ENCODE data around the gene CHRNA4. TPM values are rescaled to one million over a fixed set of nuclear protein-coding genes. Genes with fewer than 3 reads are reported as not detected.

Gene CHRNA4
- total RNA-seq, 4 donors from 2014 or later = 0.54 to 6.3 (median 1.9) TPM

- no peak overlapping the region for H3K4me3 ChIP-seq (replicated peaks in 1 of 3)
- H3K9me3 ChIP-seq = no peaks in the 10 kb centered on the region
- H3K27ac ChIP-seq = no peak overlapping the region
- H3K4me1 ChIP-seq = no peaks in the 10 kb centered on the region
- intact Hi-C loops (cut with DNase I) = no loop called here
- TF ChIP-seq POLR2A (IDR thresholded peaks at IDR 0.05) = no peak
- TF ChIP-seq CTCF (IDR thresholded peaks at IDR 0.05) = no peak
- no peak for DNase-seq
- H3K36me3 ChIP-seq = no peaks in the 10 kb centered on the region
- H3K27me3 ChIP-seq = no peaks in the 10 kb centered on the region
- WGBS, 2 donors = 68 to 73% methylated on average over 19 to 23 of the region's 34 CpGs
Measured at GRCh38 chr20:63404129-63405085, 43.3 kb upstream of the CHRNA4 start.

- no peak for DNase-seq
- intact Hi-C loops (cut with DNase I) = no loop called here
- 69 to 82% methylated on average over 12 to 17 of the region's 19 CpGs for WGBS, 2 donors
Measured at GRCh38 chr20:63403403-63404105, 42.4 kb upstream of the CHRNA4 start.

GRCh38 chr20:63402860-63403220, 41.7 kb upstream of the CHRNA4 start:
- H3K9me3 ChIP-seq = no peaks in the 10 kb centered on the region
- no peak overlapping the region for H3K4me3 ChIP-seq (replicated peaks in 1 of 3)
- no peaks in the 10 kb centered on the region for H3K4me1 ChIP-seq
- TF ChIP-seq CTCF (IDR thresholded peaks at IDR 0.05) = no peak
- no peak for TF ChIP-seq POLR2A (IDR thresholded peaks at IDR 0.05)
- intact Hi-C loops (cut with DNase I) = no loop called here
- H3K27me3 ChIP-seq = no peaks in the 10 kb centered on the region
- 23 to 75% methylated on average over 2 to 4 of the region's 9 CpGs for WGBS, 2 donors
- DNase-seq = no peak
- H3K36me3 ChIP-seq = no peaks in the 10 kb centered on the region
- no peak overlapping the region for H3K27ac ChIP-seq

More at GRCh38 chr20:63403403-63404105, 42.4 kb upstream of the CHRNA4 start:
- H3K27ac ChIP-seq = no peak overlapping the region
- no peak overlapping the region for H3K4me3 ChIP-seq (replicated peaks in 1 of 3)
- H3K9me3 ChIP-seq = no peaks in the 10 kb centered on the region
- TF ChIP-seq CTCF (IDR thresholded peaks at IDR 0.05) = no peak
- no peak for TF ChIP-seq POLR2A (IDR thresholded peaks at IDR 0.05)
- H3K27me3 ChIP-seq = no peaks in the 10 kb centered on the region
- H3K36me3 ChIP-seq = no peaks in the 10 kb centered on the region
- no peaks in the 10 kb centered on the region for H3K4me1 ChIP-seq

GRCh38 chr20:63402181-63402859, 41.2 kb upstream of the CHRNA4 start:
- no peak overlapping the region for H3K27ac ChIP-seq
- H3K4me3 ChIP-seq (replicated peaks in 1 of 3) = no peak overlapping the region
- no peaks in the 10 kb centered on the region for H3K27me3 ChIP-seq
- H3K36me3 ChIP-seq = no peaks in the 10 kb centered on the region
- intact Hi-C loops (cut with DNase I) = no loop called here
- WGBS, 2 donors = 57 to 58% methylated on average over 13 to 21 of the region's 24 CpGs
- TF ChIP-seq CTCF (IDR thresholded peaks at IDR 0.05) = no peak
- no peak for TF ChIP-seq POLR2A (IDR thresholded peaks at IDR 0.05)
- H3K9me3 ChIP-seq = no peaks in the 10 kb centered on the region
- DNase-seq = no peak
- H3K4me1 ChIP-seq = no peaks in the 10 kb centered on the region
